IMR-90 (cell line): ENCODE data around the gene PCCB. TPM values are rescaled to one million over a fixed set of nuclear protein-coding genes. Genes with fewer than 3 reads are reported as not detected.

Source experiments
- ATAC-seq: fragments of 200-7000 bp; cut with Tn5 transposase; 2 replicates; pipeline ENCODE4 v1.9.1; 2020; ENCODE audit warnings: low read depth, mild to moderate bottlenecking, moderate library complexity
- BruUV-seq: library from RNA; stranded (reverse); fragments of 400-500 nt; replicated peaks from 2 replicates; lab custom pipeline; 2021; lab: Mats Ljungman, UMichigan
- CTCF ChIA-PET: fragments of 300-600 bp; formaldehyde crosslinking; extraction: SDS; loops from one replicate; lab custom pipeline; 2021; ENCODE audit warnings: antibody characterized with exemption; lab: Yijun Ruan, JAX
- POLR2A ChIA-PET: fragments of 300-600 bp; sonication (Branson Sonifier 250); formaldehyde crosslinking; loops from one replicate; lab custom pipeline; 2022; ENCODE audit warnings: antibody characterized with exemption; ENCODE audit not compliant: unreplicated experiment; lab: Charles Lee
- DNase-seq: peaks from one replicate; pipeline ENCODE4 v3.0.0; 2013
- H2AFZ ChIP-seq: replicated peaks from 2 replicates; pipeline ENCODE3; 2013; ENCODE audit warnings: low read length, mild to moderate bottlenecking; ENCODE audit not compliant: poor library complexity
- H2AK5ac ChIP-seq: 2 replicates; pipeline ENCODE4 v1.6.1; 2013; ENCODE audit warnings: low read depth, low read length, inconsistent platforms
- H2AK9ac ChIP-seq: replicated peaks from 2 replicates; pipeline ENCODE3; 2013; ENCODE audit warnings: mild to moderate bottlenecking, low read depth, low read length, moderate library complexity; ENCODE audit not compliant: poor library complexity
- H2BK120ac ChIP-seq: 2 replicates; pipeline ENCODE4 v1.6.1; 2013; ENCODE audit warnings: low read depth, low read length, inconsistent platforms
- H2BK15ac ChIP-seq: 3 replicates; pipeline ENCODE4 v1.6.1; 2013; ENCODE audit warnings: low read depth, low read length, inconsistent platforms
- H2BK20ac ChIP-seq: 2 replicates; pipeline ENCODE4 v1.6.1; 2013; ENCODE audit warnings: low read depth, mild to moderate bottlenecking, inconsistent platforms, low read length, moderate library complexity
- H2BK5ac ChIP-seq: 2 replicates; pipeline ENCODE4 v1.6.1; 2013; ENCODE audit warnings: mild to moderate bottlenecking, low read depth, low read length, inconsistent platforms; ENCODE audit not compliant: poor library complexity, severe bottlenecking
- H3K14ac ChIP-seq: replicated peaks from 2 replicates; pipeline ENCODE4 v1.6.1; 2013; ENCODE audit warnings: low read depth, low read length, inconsistent platforms
- H3K18ac ChIP-seq: 2 replicates; pipeline ENCODE4 v1.6.1; 2013; ENCODE audit warnings: low read depth, low read length, control low read depth
- H3K23ac ChIP-seq: 2 replicates; pipeline ENCODE4 v1.6.1; 2013; ENCODE audit warnings: low read depth, low read length, inconsistent platforms
- H3K27ac ChIP-seq: 2 replicates; pipeline ENCODE4 v1.5.1; 2013; ENCODE audit warnings: mild to moderate bottlenecking, control low read depth, low read length; ENCODE audit not compliant: insufficient read depth
- H3K27me3 ChIP-seq: 2 replicates; pipeline ENCODE4 v1.6.1; 2013; ENCODE audit warnings: low read length; ENCODE audit not compliant: control insufficient read depth, insufficient read depth
- H3K36me3 ChIP-seq: 2 replicates; pipeline ENCODE4 v1.6.1; 2013; ENCODE audit warnings: low read length, mixed read lengths; ENCODE audit not compliant: control insufficient read depth, insufficient read depth
- H3K4ac ChIP-seq: 2 replicates; pipeline ENCODE4 v1.6.1; 2013; ENCODE audit warnings: low read depth, low read length, inconsistent platforms
- H3K4me1 ChIP-seq: 2 replicates; pipeline ENCODE4 v1.6.1; 2013; ENCODE audit warnings: low read length, mixed read lengths; ENCODE audit not compliant: control insufficient read depth, insufficient read depth
- H3K4me2 ChIP-seq: 2 replicates; pipeline ENCODE4 v1.6.1; 2013; ENCODE audit warnings: low read depth, mild to moderate bottlenecking, control low read depth, low read length, moderate library complexity
- H3K4me3 ChIP-seq: 2 replicates; pipeline ENCODE4 v1.5.1; 2013; ENCODE audit warnings: low read depth, mild to moderate bottlenecking, control low read depth, low read length, moderate library complexity; ENCODE audit not compliant: insufficient read depth
- H3K56ac ChIP-seq: 2 replicates; pipeline ENCODE4 v1.6.1; 2013; ENCODE audit warnings: low read length, inconsistent platforms; ENCODE audit not compliant: insufficient read depth; ENCODE audit errors: extremely low read depth
- H3K79me1 ChIP-seq, 2 experiments: 2 replicates each; pipeline ENCODE4 v1.6.1; 2013; ENCODE audit warnings: low read length in 2 of 2, inconsistent platforms in 1 of 2, low read depth in 1 of 2
- H3K9ac ChIP-seq: 2 replicates; pipeline ENCODE4 v1.6.1; 2013; ENCODE audit warnings: low read depth, low read length, control low read depth
- H3K9me1 ChIP-seq: 2 replicates; pipeline ENCODE4 v1.6.1; 2013; ENCODE audit warnings: low read length, inconsistent platforms; ENCODE audit not compliant: insufficient read depth
- H3K9me3 ChIP-seq: 2 replicates; pipeline ENCODE4 v1.6.1; 2013; ENCODE audit warnings: low read length; ENCODE audit not compliant: control insufficient read depth, insufficient read depth
- H4K20me1 ChIP-seq: 2 replicates; pipeline ENCODE4 v1.6.1; 2013; ENCODE audit warnings: low read length, inconsistent platforms; ENCODE audit not compliant: insufficient read depth
- H4K5ac ChIP-seq: 2 replicates; pipeline ENCODE4 v1.6.1; 2013; ENCODE audit warnings: mild to moderate bottlenecking, low read depth, low read length, control low read depth
- H4K8ac ChIP-seq, 2 experiments: 2 replicates each; pipeline ENCODE4 v1.6.1; 2013; ENCODE audit warnings: low read depth in 2 of 2, low read length in 2 of 2, control low read depth in 1 of 2, inconsistent platforms in 1 of 2
- H4K91ac ChIP-seq: 2 replicates; pipeline ENCODE4 v1.6.1; 2013; ENCODE audit warnings: low read depth, low read length, inconsistent platforms; ENCODE audit not compliant: insufficient read depth
- BHLHE40 ChIP-seq: fragments of 150-350 bp; IDR thresholded peaks from 2 replicates; pipeline ENCODE4 v1.6.1; 2016; ENCODE audit warnings: mild to moderate bottlenecking, low read depth, low read length
- CHD1 ChIP-seq: IDR thresholded peaks from 2 replicates; pipeline ENCODE4 v1.6.1; 2012; ENCODE audit warnings: low read depth, low read length, improper control_type of control experiment
- FOS ChIP-seq: fragments of 150-350 bp; IDR thresholded peaks from 2 replicates; pipeline ENCODE4 v1.6.1; 2016; ENCODE audit warnings: low read depth, low read length
- MAFK ChIP-seq: IDR thresholded peaks from 2 replicates; pipeline ENCODE4 v1.6.1; 2012; ENCODE audit warnings: low read depth, low read length, improper control_type of control experiment
- MAZ ChIP-seq: IDR thresholded peaks from 2 replicates; pipeline ENCODE4 v1.6.1; 2012; ENCODE audit warnings: low read depth, mild to moderate bottlenecking, low read length, improper control_type of control experiment, moderate library complexity, borderline replicate concordance
- WGBS, 2 experiments: methylation state at CpG; one replicate each; pipeline versions ENCODE4 v1.1.5 to v1.1.7; 2013; ENCODE audit warnings: missing lambda C conversion rate in 2 of 2; ENCODE audit not compliant: insufficient read length in 1 of 2; ENCODE audit errors: extremely low coverage in 2 of 2; 5-methylcytosine and 5-hydroxymethylcytosine counted together
- dilution Hi-C: fragments of 300-500 bp; cut with HindIII; formaldehyde crosslinking; loops from one replicate; pipeline ENCODE4 v1.14.3; 2018; ENCODE audit warnings: low sequenced_read_pairs; ENCODE audit not compliant: unreplicated experiment
- in situ Hi-C: fragments of 300-500 bp; cut with MboI; formaldehyde crosslinking; loops from 3 replicates; pipeline ENCODE4 v1.14.3; 2019; ENCODE audit warnings: low sequenced_read_pairs, inconsistent platforms, mixed read lengths
- intact Hi-C: fragments of 100-400 bp; cut with micrococcal nuclease; formaldehyde crosslinking; loops from 2 replicates; pipeline ENCODE4 v1.10.0; 2022
- polyA plus RNA-seq, 3 experiments: library from polyadenylated mRNA; depleted of rRNA; stranded (reverse); fragments of >200 nt; gene quantifications; 2 replicates each; pipeline ENCODE4 v1.2.3, GENCODE V29; 2012; ENCODE audit warnings: low replicate concordance in 1 of 3
- total RNA-seq: library from RNA; depleted of rRNA; stranded (reverse); fragments of >200 nt; gene quantifications from 2 replicates; pipeline ENCODE4 v1.2.3, GENCODE V29; 2012
- TF ChIP-seq, protein P1 (sequence below): conservative IDR thresholded peaks from 2 replicates; pipeline ENCODE4 v1.5.1; 2012; ENCODE audit warnings: mild to moderate bottlenecking, low read depth, low read length, improper control_type of control experiment
- TF ChIP-seq, protein P2 (sequence below): fragments of 150-350 bp; IDR thresholded peaks from 2 replicates; pipeline ENCODE4 v1.6.1; 2017; ENCODE audit warnings: mild to moderate bottlenecking, antibody characterized with exemption, low read length, low read depth

The PCCB gene
- total and polyA plus RNA-seq, 2 of the 4 experiments (the other 2 are of a cell fraction): 40.5 to 76.2 TPM

DNA sequence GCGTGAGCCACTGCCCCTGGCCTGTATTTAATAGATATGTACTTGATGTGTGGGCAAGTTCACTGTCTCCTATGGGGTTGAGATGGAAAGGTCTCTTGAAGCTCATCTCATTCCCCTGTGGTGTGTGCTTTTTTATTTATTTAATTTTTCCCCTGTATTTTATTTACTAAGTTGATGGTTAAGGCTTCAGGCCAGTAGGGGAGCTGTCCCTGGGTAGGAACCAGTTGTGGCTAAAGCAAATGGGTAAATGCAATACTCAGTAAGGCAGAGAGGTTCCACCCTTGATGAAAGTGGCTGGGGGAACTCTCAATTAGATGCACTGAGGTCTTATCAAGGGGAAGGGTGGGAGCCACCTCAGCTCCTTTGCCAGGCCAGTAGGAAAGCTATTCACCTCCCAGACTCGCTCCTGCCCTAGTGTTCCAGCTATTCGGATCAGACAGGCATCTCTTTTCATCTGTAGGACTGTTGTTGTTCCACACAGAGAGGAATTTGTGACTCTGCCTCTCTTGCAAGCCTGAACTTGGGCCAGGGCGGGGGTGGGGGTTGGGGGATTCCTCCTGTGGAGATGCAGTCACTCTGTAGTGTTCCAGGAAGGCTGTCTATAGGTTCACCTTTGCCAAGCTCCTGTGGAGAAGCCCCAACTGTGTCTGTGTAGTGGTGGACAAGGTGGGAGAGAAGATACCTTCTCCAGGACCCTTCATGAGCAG is 26.1 kb downstream of the PCCB start:
- no CpG with 5 or more reads among the region's 4 CpGs for WGBS, 2 experiments
- TF ChIP-seq, protein P1, sequence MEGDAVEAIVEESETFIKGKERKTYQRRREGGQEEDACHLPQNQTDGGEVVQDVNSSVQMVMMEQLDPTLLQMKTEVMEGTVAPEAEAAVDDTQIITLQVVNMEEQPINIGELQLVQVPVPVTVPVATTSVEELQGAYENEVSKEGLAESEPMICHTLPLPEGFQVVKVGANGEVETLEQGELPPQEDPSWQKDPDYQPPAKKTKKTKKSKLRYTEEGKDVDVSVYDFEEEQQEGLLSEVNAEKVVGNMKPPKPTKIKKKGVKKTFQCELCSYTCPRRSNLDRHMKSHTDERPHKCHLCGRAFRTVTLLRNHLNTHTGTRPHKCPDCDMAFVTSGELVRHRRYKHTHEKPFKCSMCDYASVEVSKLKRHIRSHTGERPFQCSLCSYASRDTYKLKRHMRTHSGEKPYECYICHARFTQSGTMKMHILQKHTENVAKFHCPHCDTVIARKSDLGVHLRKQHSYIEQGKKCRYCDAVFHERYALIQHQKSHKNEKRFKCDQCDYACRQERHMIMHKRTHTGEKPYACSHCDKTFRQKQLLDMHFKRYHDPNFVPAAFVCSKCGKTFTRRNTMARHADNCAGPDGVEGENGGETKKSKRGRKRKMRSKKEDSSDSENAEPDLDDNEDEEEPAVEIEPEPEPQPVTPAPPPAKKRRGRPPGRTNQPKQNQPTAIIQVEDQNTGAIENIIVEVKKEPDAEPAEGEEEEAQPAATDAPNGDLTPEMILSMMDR: no peak; the same call in 1 of the 2 replicates
- TF ChIP-seq MAFK (no peak), CHD1 (no peak), BHLHE40 (no peak), MAZ (no peak), FOS (no peak)
- TF ChIP-seq, protein P2, sequence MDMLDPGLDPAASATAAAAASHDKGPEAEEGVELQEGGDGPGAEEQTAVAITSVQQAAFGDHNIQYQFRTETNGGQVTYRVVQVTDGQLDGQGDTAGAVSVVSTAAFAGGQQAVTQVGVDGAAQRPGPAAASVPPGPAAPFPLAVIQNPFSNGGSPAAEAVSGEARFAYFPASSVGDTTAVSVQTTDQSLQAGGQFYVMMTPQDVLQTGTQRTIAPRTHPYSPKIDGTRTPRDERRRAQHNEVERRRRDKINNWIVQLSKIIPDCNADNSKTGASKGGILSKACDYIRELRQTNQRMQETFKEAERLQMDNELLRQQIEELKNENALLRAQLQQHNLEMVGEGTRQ: no peak
- POLR2A ChIA-PET: no interaction called here
- CTCF ChIA-PET: no interaction called here
- ATAC-seq: peak; percentile 40; the same call in 1 of the 2 replicates
- H3K9ac ChIP-seq: no peak overlapping the region
- no peak overlapping the region for H3K4me3 ChIP-seq
- no peaks in the 10 kb centered on the region for H4K20me1 ChIP-seq
- no peak overlapping the region for H3K56ac ChIP-seq
- peaks cover 2% of the 10 kb centered on the region; the same call in 1 of the 2 replicates for H3K4me1 ChIP-seq
- no peak overlapping the region for H3K14ac ChIP-seq
- no peak overlapping the region for H2BK120ac ChIP-seq
- H2BK15ac ChIP-seq: no peak overlapping the region
- H3K4me2 ChIP-seq: no peak overlapping the region
- no peaks in the 10 kb centered on the region for H3K27me3 ChIP-seq
- no peak overlapping the region for H2BK20ac ChIP-seq
- peaks cover 4% of the 10 kb centered on the region; the same call in 1 of the 2 replicates for H3K36me3 ChIP-seq
- no TSS peak for BruUV-seq
- peaks cover 9 to 21% of the 10 kb centered on the region in 2 experiments; a peak in 3 of 4 replicates for H3K79me1 ChIP-seq
- in situ Hi-C loops: no loop called here
- no peak overlapping the region for H4K8ac ChIP-seq
- intact Hi-C loops: no loop called here
- no peak overlapping the region for H3K23ac ChIP-seq
- peaks cover 6% of the 10 kb centered on the region; the same call in 1 of the 2 replicates for H3K9me1 ChIP-seq
- H2AFZ ChIP-seq: no peak overlapping the region
- no peak overlapping the region for H3K27ac ChIP-seq
- H3K4ac ChIP-seq: no peak overlapping the region
- H3K18ac ChIP-seq: no peak overlapping the region
- H2AK9ac ChIP-seq: no peak overlapping the region
- no peak overlapping the region for H4K5ac ChIP-seq
- no peak overlapping the region for H4K91ac ChIP-seq
- H3K9me3 ChIP-seq: peaks cover 10% of the 10 kb centered on the region
- H2BK5ac ChIP-seq: no peak overlapping the region
- no peak for DNase-seq
- dilution Hi-C loops: no loop called here
- no peak overlapping the region for H2AK5ac ChIP-seq
